Activated T-cell treated with anti-CD3 and anti-CD28 coated beads, Interleukin-2, amount 50 U/mL, for 24 hours (primary cell): ENCODE measurements around the gene HDAC10.

Experiments used
- DNase-seq: peaks from one replicate; pipeline ENCODE4 v3.0.0-alpha.2; 2020
- H3K27ac Mint-ChIP-seq: 2 replicates; pipeline ENCODE4 v1.8.0; 2020; ENCODE audit warnings: mild to moderate bottlenecking, mixed read lengths
- H3K27me3 Mint-ChIP-seq: 2 replicates; pipeline ENCODE4 v1.8.0; 2020; ENCODE audit warnings: mixed read lengths
- H3K36me3 Mint-ChIP-seq: 2 replicates; pipeline ENCODE4 v1.8.0; 2020; ENCODE audit warnings: low read depth, mixed read lengths
- H3K4me1 Mint-ChIP-seq: 2 replicates; pipeline ENCODE4 v1.8.0; 2020; ENCODE audit warnings: low read depth, mixed read lengths
- H3K4me3 Mint-ChIP-seq: 2 replicates; pipeline ENCODE4 v1.8.0; 2020; ENCODE audit warnings: mild to moderate bottlenecking, moderate library complexity, mixed read lengths
- H3K9me3 Mint-ChIP-seq: 2 replicates; pipeline ENCODE4 v1.8.0; 2020; ENCODE audit warnings: mixed read lengths

The HDAC10 gene

GRCh38 chr22:50269573-50269969, 18.5 kb upstream of the HDAC10 start:
- Mint-ChIP-seq H3K9me3 (no peaks in the 10 kb centered on the region), H3K27ac (no peak overlapping the region), H3K4me1 (peaks cover 21% of the 10 kb centered on the region), H3K27me3 (peaks cover 10% of the 10 kb centered on the region), H3K36me3 (no peaks in the 10 kb centered on the region), H3K4me3 (peak overlapping the region; percentile 74)
- DNase-seq, result no peak

GRCh38 chr22:50268655-50269113, 17.6 kb upstream of the HDAC10 start:
- Mint-ChIP-seq H3K27ac (no peak overlapping the region), H3K36me3 (no peaks in the 10 kb centered on the region), H3K4me3 (peak overlapping the region; percentile 74), H3K4me1 (peaks cover 17% of the 10 kb centered on the region), H3K27me3 (peaks cover 16% of the 10 kb centered on the region), H3K9me3 (no peaks in the 10 kb centered on the region)
- DNase-seq, result no peak

GRCh38 chr22:50267591-50268390, 16.7 kb upstream of the HDAC10 start:
- Mint-ChIP-seq H3K36me3 (no peaks in the 10 kb centered on the region), H3K27me3 (peaks cover 24% of the 10 kb centered on the region), H3K27ac (no peak overlapping the region), H3K4me3 (no peak overlapping the region), H3K9me3 (no peaks in the 10 kb centered on the region), H3K4me1 (peaks cover 17% of the 10 kb centered on the region)
- DNase-seq, result peak; percentile 66

- Mint-ChIP-seq H3K4me1 (peaks cover 24% of the 10 kb centered on the region), H3K27me3 (peaks cover 27% of the 10 kb centered on the region), H3K27ac (no peak overlapping the region), H3K36me3 (no peaks in the 10 kb centered on the region), H3K4me3 (no peak overlapping the region), H3K9me3 (no peaks in the 10 kb centered on the region)
- no peak for DNase-seq
Observed at GRCh38 chr22:50266994-50267393, 15.9 kb upstream of the HDAC10 start.

- no peak for DNase-seq
- Mint-ChIP-seq H3K27ac (no peak overlapping the region), H3K36me3 (no peaks in the 10 kb centered on the region), H3K27me3 (peaks cover 36% of the 10 kb centered on the region), H3K4me3 (no peak overlapping the region), H3K9me3 (no peaks in the 10 kb centered on the region), H3K4me1 (peaks cover 18% of the 10 kb centered on the region)
Observed at GRCh38 chr22:50264946-50265669, 14.0 kb upstream of the HDAC10 start.

GRCh38 chr22:50264104-50264745, 13.2 kb upstream of the HDAC10 start:
- no peak for DNase-seq
- Mint-ChIP-seq H3K4me3 (no peak overlapping the region), H3K4me1 (peaks cover 15% of the 10 kb centered on the region), H3K9me3 (no peaks in the 10 kb centered on the region), H3K36me3 (no peaks in the 10 kb centered on the region), H3K27me3 (peaks cover 43% of the 10 kb centered on the region), H3K27ac (no peak overlapping the region)

- Mint-ChIP-seq H3K27ac (no peak overlapping the region), H3K4me3 (no peak overlapping the region), H3K4me1 (peaks cover 9% of the 10 kb centered on the region), H3K36me3 (no peaks in the 10 kb centered on the region), H3K27me3 (peaks cover 50% of the 10 kb centered on the region), H3K9me3 (no peaks in the 10 kb centered on the region)
- no peak for DNase-seq
Observed at GRCh38 chr22:50262973-50263617, 12.0 kb upstream of the HDAC10 start.

GRCh38 chr22:50262460-50262911, 11.4 kb upstream of the HDAC10 start:
- Mint-ChIP-seq H3K4me1 (peaks cover 8% of the 10 kb centered on the region), H3K4me3 (peak overlapping the region; percentile 66), H3K27ac (no peak overlapping the region), H3K36me3 (no peaks in the 10 kb centered on the region), H3K27me3 (peaks cover 52% of the 10 kb centered on the region), H3K9me3 (no peaks in the 10 kb centered on the region)
- DNase-seq, result no peak

GRCh38 chr22:50261615-50262459, 10.8 kb upstream of the HDAC10 start, which contains the start of gene MAPK12:
Gene MAPK12 (minus strand): TSS chr22:50261683. CDS start chr22:50261509, 174 bp downstream.
- H3K4me1 Mint-ChIP-seq, result peaks cover 8% of the 10 kb centered on the region
- H3K4me3 Mint-ChIP-seq, result peak within 1 kb of the TSS; percentile 66
- no peaks in the 10 kb centered on the region for H3K36me3 Mint-ChIP-seq
- DNase-seq, result no peak
- peaks cover 52% of the 10 kb centered on the region for H3K27me3 Mint-ChIP-seq
- no peaks in the 10 kb centered on the region for H3K9me3 Mint-ChIP-seq
- H3K27ac Mint-ChIP-seq, result no peak within 1 kb of the TSS

GRCh38 chr22:50260801-50261614, 9.9 kb upstream of the HDAC10 start:
- peaks cover 52% of the 10 kb centered on the region for H3K27me3 Mint-ChIP-seq
- DNase-seq, result peak; percentile 67
- no peaks in the 10 kb centered on the region for H3K36me3 Mint-ChIP-seq
- H3K27ac Mint-ChIP-seq, result no peak overlapping the region
- peaks cover 8% of the 10 kb centered on the region for H3K4me1 Mint-ChIP-seq
- peak overlapping the region; percentile 55 for H3K4me3 Mint-ChIP-seq
- no peaks in the 10 kb centered on the region for H3K9me3 Mint-ChIP-seq

- H3K27me3 Mint-ChIP-seq, result peaks cover 52% of the 10 kb centered on the region
- DNase-seq, result no peak
- no peaks in the 10 kb centered on the region for H3K9me3 Mint-ChIP-seq
- no peak overlapping the region for H3K27ac Mint-ChIP-seq
- peak overlapping the region; percentile 55 for H3K4me3 Mint-ChIP-seq
- H3K4me1 Mint-ChIP-seq, result peaks cover 8% of the 10 kb centered on the region
- H3K36me3 Mint-ChIP-seq, result no peaks in the 10 kb centered on the region
Observed at GRCh38 chr22:50260434-50260800, 9.4 kb upstream of the HDAC10 start.

- Mint-ChIP-seq H3K4me3 (no peak overlapping the region), H3K9me3 (no peaks in the 10 kb centered on the region), H3K27ac (no peak overlapping the region), H3K27me3 (peaks cover 49% of the 10 kb centered on the region), H3K4me1 (peaks cover 8% of the 10 kb centered on the region), H3K36me3 (no peaks in the 10 kb centered on the region)
- DNase-seq, result no peak
Observed at GRCh38 chr22:50259302-50259701, 8.2 kb upstream of the HDAC10 start.
